ENCODE results near the gene ATXN3L. TPM values are rescaled to one million over a fixed set of nuclear protein-coding genes. Genes with fewer than 3 reads are reported as not detected.

The ATXN3L gene
- total RNA-seq, 1 experiment from 2014 or later: not detected

- no peaks in the 10 kb centered on the region for H3K79me2 ChIP-seq (ENCODE audit: insufficient read depth, low read length)
- H2AFZ ChIP-seq (ENCODE audit: low read depth, low read length, poor library complexity, severe bottlenecking): no peak overlapping the region
- no peaks in the 10 kb centered on the region for H3K36me3 ChIP-seq (ENCODE audit: control insufficient read depth in 1 of 2, insufficient read depth in 2 of 2, low read length in 2 of 2)
- intact Hi-C loops (cut with micrococcal nuclease): no loop called here
- H3K9ac ChIP-seq (ENCODE audit: low read length): no peak overlapping the region
- TF ChIP-seq ZFX (IDR thresholded peaks at IDR 0.05) (no peak), ZBTB33 (IDR thresholded peaks at IDR 0.05; ENCODE audit: extremely low read depth, insufficient replicate concordance, low read length) (no peak), FOSL1 (IDR thresholded peaks at IDR 0.05; ENCODE audit: low read depth) (no peak), EZH2 (IDR thresholded peaks at IDR 0.05) (no peak), SIN3A (IDR thresholded peaks at IDR 0.05; ENCODE audit: low read depth) (no peak), ELF1 (IDR thresholded peaks at IDR 0.05; ENCODE audit: borderline replicate concordance, low read depth) (no peak), ATF3 (IDR thresholded peaks at IDR 0.05) (no peak), EZH2phosphoT487 (IDR thresholded peaks at IDR 0.05; ENCODE audit: borderline replicate concordance) (no peak), CBX3 (IDR thresholded peaks at IDR 0.05; ENCODE audit: low read depth) (no peak), TCF7L2 (IDR thresholded peaks at IDR 0.05; ENCODE audit: borderline replicate concordance, extremely low read depth, insufficient read depth, insufficient read length) (no peak), CEBPB (IDR thresholded peaks at IDR 0.05; ENCODE audit: low read depth) (no peak), SP1 (IDR thresholded peaks at IDR 0.05; ENCODE audit: low read depth) (no peak), CTCF (IDR thresholded peaks at IDR 0.05 in 2 of 3, conservative IDR thresholded peaks at IDR 0.05 in 1 of 3; ENCODE audit: borderline replicate concordance in 1 of 3, insufficient read depth in 1 of 3, low read depth in 2 of 3, low read length in 2 of 3) (no peak), SRF (IDR thresholded peaks at IDR 0.05; ENCODE audit: low read depth) (no peak), RAD21 (IDR thresholded peaks at IDR 0.05; ENCODE audit: low read depth) (no peak), YY1 (IDR thresholded peaks at IDR 0.05; ENCODE audit: extremely low read depth, insufficient replicate concordance, low read depth, low read length) (no peak), MAX (IDR thresholded peaks at IDR 0.05) (no peak), REST (IDR thresholded peaks at IDR 0.05; ENCODE audit: low read depth) (no peak), JUND (IDR thresholded peaks at IDR 0.05) (no peak), ZNF274 (IDR thresholded peaks at IDR 0.05; ENCODE audit: low read depth, low read length) (no peak)
- no TSS peak for BruUV-seq (replicated peaks)
- ATAC-seq (no peak), DNase-seq (ENCODE audit: low read depth, low spot score) (no peak)
- CTCF ChIA-PET: no interaction called here
- POLR2A ChIA-PET: no interaction called here
- RAD21 ChIA-PET (ENCODE audit: low non-redundant PET in 1 of 2, low total read pairs in 2 of 2, uncharacterized antibody in 2 of 2, unreplicated experiment in 2 of 2): no interaction called here
- no peaks in the 10 kb centered on the region for H4K20me1 ChIP-seq (ENCODE audit: insufficient read depth)
- no peaks in the 10 kb centered on the region for H3K27me3 ChIP-seq (ENCODE audit: insufficient read depth, low read length)
- H3K9me3 ChIP-seq (ENCODE audit: control insufficient read depth in 1 of 2, insufficient read depth in 1 of 2, low read depth in 1 of 2, low read length in 2 of 2): no peaks in the 10 kb centered on the region; a peak in 1 of 4 replicates
- no peak overlapping the region for H3K4me2 ChIP-seq (ENCODE audit: low read length)
- H3K4me3 ChIP-seq (replicated peaks in 1 of 2; ENCODE audit: low read depth in 1 of 2, low read length in 2 of 2): no peak overlapping the region
- no peaks in the 10 kb centered on the region; a peak in 1 of 4 replicates for H3K4me1 ChIP-seq (ENCODE audit: control insufficient read depth in 1 of 2, insufficient read depth in 2 of 2, low read length in 2 of 2)
- no peak overlapping the region for H3K27ac ChIP-seq (ENCODE audit: low read depth, low read length)
- no peaks in the 10 kb centered on the region for H3K9me2 ChIP-seq (ENCODE audit: insufficient read depth)
Observed at GRCh38 chrX:13283950-13284546, 35.8 kb downstream of the ATXN3L start.
